ENCODE data around the gene OR1N2.
"Not testable (repeated sequence)": the region's sequence is repeated elsewhere in the genome, so short reads cannot be mapped to it uniquely, and the experiment has no call there.

OR1N2 gene, protein sequence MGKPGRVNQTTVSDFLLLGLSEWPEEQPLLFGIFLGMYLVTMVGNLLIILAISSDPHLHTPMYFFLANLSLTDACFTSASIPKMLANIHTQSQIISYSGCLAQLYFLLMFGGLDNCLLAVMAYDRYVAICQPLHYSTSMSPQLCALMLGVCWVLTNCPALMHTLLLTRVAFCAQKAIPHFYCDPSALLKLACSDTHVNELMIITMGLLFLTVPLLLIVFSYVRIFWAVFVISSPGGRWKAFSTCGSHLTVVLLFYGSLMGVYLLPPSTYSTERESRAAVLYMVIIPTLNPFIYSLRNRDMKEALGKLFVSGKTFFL

DNA sequence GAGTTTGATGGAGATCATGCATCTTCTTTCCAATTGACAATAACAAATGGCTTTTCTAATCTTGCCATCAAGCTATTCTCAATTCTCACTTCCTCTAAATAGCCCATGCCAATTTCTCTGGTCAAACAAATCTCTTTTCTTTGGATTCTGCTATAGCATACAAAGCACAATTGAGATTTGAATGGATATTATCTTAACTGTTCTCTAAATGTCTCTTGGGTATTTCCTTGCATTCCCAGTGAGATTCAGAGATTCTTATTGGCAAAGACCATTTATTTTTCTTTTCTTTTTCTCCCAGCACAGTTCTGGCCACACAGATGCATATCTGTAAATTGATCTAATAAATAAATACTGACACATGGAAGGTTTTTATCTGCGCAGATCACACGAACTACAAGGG is at the start of gene OR1N2:
TSS of gene OR1N2 (plus strand) at position 301 of the 400 bp plus-strand sequence. CDS start 100 bp downstream, outside the sequence.
- DNase-seq: no peak

- DNase-seq: no peak
Observed at GRCh38 chr9:122506964-122507363, 45.9 kb upstream of the OR1N2 start.

DNA sequence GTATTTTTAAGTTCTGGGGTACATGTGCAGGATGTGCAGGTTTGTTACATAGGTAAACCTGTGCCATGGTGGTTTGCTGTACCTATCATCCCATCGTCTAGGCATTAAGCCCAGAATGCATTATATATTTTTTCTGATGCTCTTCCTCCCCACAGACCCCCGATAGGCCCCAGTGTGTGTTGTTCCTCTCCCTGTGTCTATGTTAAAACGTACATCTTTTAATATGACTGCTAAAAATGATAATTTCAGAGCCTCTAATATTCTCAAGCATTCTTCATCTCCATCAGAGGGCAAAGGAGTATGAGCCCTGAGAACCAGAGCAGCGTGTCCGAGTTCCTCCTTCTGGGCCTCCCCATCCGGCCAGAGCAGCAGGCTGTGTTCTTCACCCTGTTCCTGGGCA is 42.4 kb upstream of the OR1N2 start, which contains the start of gene OR1J2:
TSS of gene OR1J2 (plus strand) at position 301 of the 400 bp plus-strand sequence. CDS start at position 301, 0 bp downstream.
- no peak for DNase-seq

DNA sequence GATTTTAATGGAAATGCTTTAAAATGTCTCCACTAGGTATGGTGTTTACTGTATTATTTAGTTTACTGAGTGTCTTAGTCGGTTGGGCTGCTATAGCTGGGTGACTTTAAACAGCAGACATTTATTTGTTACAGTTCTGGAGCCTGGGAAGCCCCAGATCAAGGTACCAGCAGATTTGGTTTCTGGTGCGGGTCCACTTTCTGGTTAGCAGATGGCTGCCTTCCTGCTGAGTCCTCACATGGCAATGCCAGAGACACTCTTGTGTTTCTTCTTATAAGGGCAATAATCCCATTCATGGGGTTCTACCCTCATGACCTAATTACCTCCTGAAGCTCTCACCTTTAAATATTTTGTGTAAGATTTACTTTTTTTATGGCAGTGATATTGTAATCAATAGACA is 34.7 kb upstream of the OR1N2 start:
- DNase-seq: no peak

GRCh38 chr9:122518841-122519240 is 34.1 kb upstream of the OR1N2 start, which contains the start of gene OR1J4:
OR1J4 (plus strand) TSS chr9:122519141; CDS start chr9:122519141, 0 bp downstream.
- DNase-seq: no peak

- DNase-seq: no peak
Observed at GRCh38 chr9:122519376-122519775, 33.5 kb upstream of the OR1N2 start.

GRCh38 chr9:122526602-122527001 is 26.3 kb upstream of the OR1N2 start:
- DNase-seq: no peak

- DNase-seq: no peak
Observed at GRCh38 chr9:122527193-122527592, 25.7 kb upstream of the OR1N2 start, which contains the start of gene OR1N1. OR1N1 (minus strand) TSS chr9:122527293; CDS start chr9:122527293, 0 bp downstream.

- DNase-seq: not testable (repeated sequence)
Observed at GRCh38 chr9:122531157-122531556, 21.8 kb upstream of the OR1N2 start.

DNA sequence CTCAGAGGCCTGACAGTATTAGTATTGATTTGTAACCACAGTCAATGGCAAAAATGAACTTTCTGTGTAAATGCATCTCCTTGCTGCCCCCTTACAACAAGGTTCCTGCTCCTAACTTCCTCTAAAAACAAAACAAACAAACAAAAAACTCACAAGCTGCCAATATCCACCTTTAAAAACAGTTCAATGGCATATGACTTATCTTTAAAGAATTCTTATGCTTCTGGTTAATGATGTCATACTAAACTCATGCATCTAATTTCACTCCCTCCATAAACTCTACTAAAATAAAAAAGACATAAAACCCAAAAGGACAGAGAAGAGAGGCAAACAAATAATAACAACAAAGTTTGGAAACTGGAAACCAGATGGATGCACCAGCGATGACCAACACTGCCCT is 16.8 kb upstream of the OR1N2 start:
- no peak for DNase-seq

DNA sequence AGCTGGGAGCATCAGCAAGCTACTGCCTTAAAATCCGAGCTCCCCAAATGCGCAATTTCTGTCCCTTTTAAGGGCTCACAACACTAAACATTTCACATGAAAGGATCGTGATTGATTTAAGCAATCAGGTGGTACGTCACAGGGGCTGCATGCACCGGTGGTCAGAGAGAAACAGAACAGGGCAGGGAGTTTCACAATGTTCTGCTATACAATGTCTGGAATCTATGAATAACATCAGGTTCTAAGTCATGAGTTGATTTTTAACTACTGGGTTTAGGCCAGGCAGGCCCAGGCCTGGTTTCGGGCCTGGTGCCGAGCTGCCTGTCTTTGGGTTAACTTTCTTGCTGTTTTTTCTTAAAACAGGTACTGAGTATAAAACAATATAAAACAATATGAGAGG is 15.8 kb upstream of the OR1N2 start:
- DNase-seq: not testable (repeated sequence)

DNA sequence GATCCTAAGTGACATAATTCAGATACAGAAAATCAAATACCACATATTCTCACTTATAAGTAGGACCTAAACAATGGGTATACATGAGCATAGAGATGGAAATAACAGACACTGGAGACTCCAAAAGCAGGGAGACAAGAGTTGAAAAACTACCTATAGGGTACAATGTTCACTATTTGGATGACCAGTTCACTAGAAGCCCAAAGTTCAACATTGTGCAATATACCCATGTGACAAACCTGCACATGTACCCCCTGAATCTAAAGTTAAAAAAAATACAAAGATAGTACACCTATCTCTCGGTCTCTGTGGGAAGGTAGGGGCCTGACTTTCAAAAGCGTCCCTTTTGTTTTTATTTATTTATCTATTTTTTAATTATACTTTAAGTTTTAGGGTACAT is 14.2 kb upstream of the OR1N2 start:
- no peak for DNase-seq

GRCh38 chr9:122546196-122546595 is 6.7 kb upstream of the OR1N2 start:
- no peak for DNase-seq

DNA sequence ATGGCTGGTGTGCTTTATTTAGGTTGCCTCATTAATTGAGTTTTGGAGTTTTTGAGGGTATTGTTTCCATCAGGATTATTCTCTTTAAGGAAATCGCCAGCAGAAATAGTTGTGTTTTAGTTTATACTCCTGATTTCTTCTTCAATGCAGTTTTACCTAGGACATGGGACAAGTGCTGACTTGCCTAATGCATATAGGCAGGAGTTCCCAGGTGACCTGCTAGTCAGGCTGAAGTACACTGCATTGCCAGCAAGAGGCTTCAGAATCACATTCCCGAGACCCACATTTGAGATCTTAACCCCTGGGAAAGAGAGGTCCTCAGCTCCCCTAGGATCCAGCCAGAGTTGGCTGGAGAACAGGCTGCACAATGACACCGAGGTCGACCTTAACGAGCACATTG is 1.5 kb upstream of the OR1N2 start:
- DNase-seq: no peak

GRCh38 chr9:122561446-122561845 is 8.5 kb downstream of the OR1N2 start:
- DNase-seq: no peak

- DNase-seq: no peak
Observed at GRCh38 chr9:122562134-122562760, 9.3 kb downstream of the OR1N2 start.

DNA sequence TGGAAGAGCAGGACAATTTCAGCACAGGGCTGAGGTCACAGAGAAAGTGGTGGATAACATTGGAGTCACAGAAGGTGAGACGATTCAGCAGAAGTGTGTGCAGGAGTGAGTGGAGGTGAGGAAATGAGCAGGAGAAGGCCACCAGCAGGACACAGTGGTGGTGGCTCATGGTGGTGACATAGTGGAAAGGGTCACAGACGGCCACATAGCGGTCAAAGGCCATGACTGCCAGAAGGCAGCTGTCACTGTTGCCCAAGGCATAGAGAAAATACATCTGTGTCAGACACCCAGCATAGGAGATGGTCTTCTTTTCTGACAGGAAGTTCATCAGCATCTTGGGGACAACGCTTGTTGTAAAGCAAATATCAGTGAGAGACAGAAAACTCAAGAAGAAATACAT is 15.0 kb downstream of the OR1N2 start:
- no peak for DNase-seq

GRCh38 chr9:122572456-122572855 is 19.5 kb downstream of the OR1N2 start:
- DNase-seq: peak; percentile 16

DNA sequence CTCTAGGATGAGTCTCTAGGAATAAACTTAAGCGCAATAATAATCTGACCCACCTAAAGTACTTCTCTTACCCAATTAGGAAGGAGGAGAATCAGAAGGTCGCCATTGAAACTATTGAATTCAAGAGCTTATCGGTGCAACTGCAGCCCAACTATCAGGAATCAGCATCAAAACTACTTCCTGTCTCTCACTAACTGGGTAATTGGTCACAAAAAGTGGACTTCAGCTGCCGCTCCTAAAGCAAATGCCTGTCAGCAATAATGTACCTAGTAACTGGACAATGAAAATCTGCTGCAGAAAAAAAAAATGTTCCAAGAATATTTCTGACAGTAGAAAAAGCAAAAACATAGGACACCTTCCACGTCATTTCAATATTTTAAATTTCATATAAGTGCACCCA is 27.0 kb downstream of the OR1N2 start:
- DNase-seq: no peak

DNA sequence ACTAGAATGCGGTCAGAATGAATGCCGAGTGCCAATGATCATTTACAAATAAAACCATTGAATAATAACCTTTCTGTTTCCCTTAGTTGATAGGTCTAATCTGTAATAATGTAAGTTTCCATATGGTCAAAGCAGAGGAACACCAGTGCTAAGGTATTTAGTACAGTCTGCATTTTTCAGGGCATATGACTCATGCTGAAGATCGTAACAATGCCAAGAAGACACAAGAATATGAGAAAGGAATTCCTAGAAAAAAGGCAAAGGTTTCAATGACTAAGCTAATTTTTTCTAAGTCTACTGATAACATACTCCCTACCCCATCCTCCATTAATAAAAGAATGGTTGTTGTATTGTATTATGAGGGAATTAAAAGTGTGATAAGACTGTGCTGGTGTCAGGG is 27.4 kb downstream of the OR1N2 start:
- DNase-seq: no peak

DNA sequence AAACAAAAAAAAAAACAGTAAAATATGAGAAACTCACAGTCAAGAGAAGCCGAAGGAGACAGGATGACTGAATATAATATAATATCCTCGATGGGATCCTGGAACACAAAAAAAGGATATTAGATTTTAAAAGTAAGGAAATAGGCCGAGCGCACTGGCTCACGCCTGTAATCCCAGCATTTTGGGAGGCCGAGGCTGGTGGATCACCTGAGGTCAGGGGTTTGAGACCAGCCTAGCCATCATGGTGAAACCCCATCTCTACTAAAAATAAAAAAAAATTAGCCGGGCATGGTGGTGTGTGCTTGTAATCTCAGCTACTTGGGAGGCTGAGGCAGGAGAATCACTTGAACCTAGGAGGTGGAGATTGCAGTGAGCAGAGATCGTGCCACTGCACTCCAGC is 30.4 kb downstream of the OR1N2 start, which contains the start of gene OR1L8:
TSS of gene OR1L8 (minus strand) at position 101 of the 400 bp plus-strand sequence. CDS start 14,907 bp downstream, outside the sequence.
- DNase-seq: not testable (repeated sequence)

Data from activated CD4-positive, alpha-beta T cell treated with anti-CD3 and anti-CD28 coated beads, Interleukin-2, amount 50 U/mL, for 16 hours (primary cell).